GM12878 (cell line): Measurements from ENCODE around the gene SHROOM4. TPM values are rescaled to one million over a fixed set of nuclear protein-coding genes. Genes with fewer than 3 reads are reported as not detected.

Experiments
- ATAC-seq: fragments of 200-7000 bp; cut with Tn5 transposase; 3 replicates; pipeline ENCODE4 v1.9.1; 2020; ENCODE audit warnings: mild to moderate bottlenecking, moderate library complexity
- BruUV-seq: library from RNA; stranded (reverse); fragments of 400-500 nt; replicated peaks from 2 replicates; lab custom pipeline; 2021; lab: Mats Ljungman, UMichigan
- CTCF ChIA-PET: fragments of 300-600 bp; sonication (Branson Sonifier 250); formaldehyde crosslinking; extraction: SDS; loops from one replicate; lab custom pipeline; 2021; ENCODE audit warnings: inconsistent platforms; lab: Yijun Ruan, JAX
- POLR2A ChIA-PET: fragments of 350-600 bp; formaldehyde crosslinking; extraction: SDS; loops from one replicate; lab custom pipeline; 2021; ENCODE audit warnings: inconsistent platforms; lab: Charles Lee
- RAD21 ChIA-PET: fragments of 300-600 bp; sonication (Branson Sonifier 250); formaldehyde crosslinking; loops from one replicate; lab custom pipeline; 2023; ENCODE audit warnings: antibody characterized with exemption; ENCODE audit not compliant: unreplicated experiment; lab: Charles Lee
- SMC1A ChIA-PET: fragments of 300-600 bp; sonication (Branson Sonifier 250); formaldehyde crosslinking; loops from one replicate; lab custom pipeline; 2023; ENCODE audit not compliant: unreplicated experiment, uncharacterized antibody; lab: Charles Lee
- DNase-seq: peaks from one replicate; pipeline ENCODE4 v3.0.0-alpha.2; 2011; ENCODE audit warnings: low read depth, low spot score
- FAIRE-seq: peaks from 3 replicates; lab custom pipeline; 2011; peaks lifted over from hg19 to GRCh38; lab: Jason Lieb, UNC
- H2AFZ ChIP-seq: 2 replicates; pipeline ENCODE4 v1.6.0; 2011; ENCODE audit warnings: low read depth, low read length, control low read depth; ENCODE audit not compliant: control insufficient read depth
- H3K27ac ChIP-seq: 2 replicates; pipeline ENCODE4 v1.5.1; 2011; ENCODE audit warnings: control low read depth; ENCODE audit not compliant: control insufficient read depth, insufficient read depth
- H3K27me3 ChIP-seq, 2 experiments: replicated peaks in 1 of 2; 2 replicates each; pipeline versions ENCODE4 v1.6.0 to v1.6.1; 2011; ENCODE audit warnings: low read length in 1 of 2; ENCODE audit not compliant: control insufficient read depth in 2 of 2, insufficient read depth in 2 of 2
- H3K36me3 ChIP-seq, 2 experiments: 2 replicates each; pipeline ENCODE4 v1.5.1; 2011; ENCODE audit warnings: low read length in 1 of 2; ENCODE audit not compliant: control insufficient read depth in 2 of 2, insufficient read depth in 2 of 2
- H3K4me1 ChIP-seq: 2 replicates; pipeline ENCODE4 v1.6.1; 2011; ENCODE audit warnings: mild to moderate bottlenecking, low read length, moderate library complexity, mixed read lengths; ENCODE audit not compliant: control insufficient read depth, insufficient read depth
- H3K4me2 ChIP-seq: 2 replicates; pipeline ENCODE4 v1.6.0; 2011; ENCODE audit warnings: control low read depth; ENCODE audit not compliant: control insufficient read depth, insufficient read depth
- H3K4me3 ChIP-seq: fragments of 200-600 bp; sonication (generic); 2 replicates; pipeline ENCODE4 v1.5.1; 2016
- H3K79me2 ChIP-seq: 2 replicates; pipeline ENCODE4 v1.6.0; 2011; ENCODE audit warnings: low read length; ENCODE audit not compliant: control insufficient read depth, insufficient read depth
- H3K9ac ChIP-seq: 2 replicates; pipeline ENCODE4 v1.8.0; 2011; ENCODE audit warnings: low read length, control low read depth, mixed read lengths; ENCODE audit not compliant: control insufficient read depth, insufficient read depth
- H3K9me3 ChIP-seq: replicated peaks from 3 replicates; pipeline ENCODE4 v1.5.1; 2011; ENCODE audit warnings: mild to moderate bottlenecking, low read length; ENCODE audit not compliant: control insufficient read depth, insufficient read depth
- H4K20me1 ChIP-seq: 2 replicates; pipeline ENCODE4 v1.6.0; 2011; ENCODE audit not compliant: control insufficient read depth, insufficient read depth
- BACH1 ChIP-seq: fragments of 450-650 bp; IDR thresholded peaks from 2 replicates; pipeline ENCODE4 v1.6.1; 2017; ENCODE audit warnings: mild to moderate bottlenecking, borderline replicate concordance
- CREB1 ChIP-seq: IDR thresholded peaks from 2 replicates; pipeline ENCODE4 v1.6.1; 2012; ENCODE audit warnings: low read depth, mild to moderate bottlenecking, inconsistent platforms
- CREM ChIP-seq: IDR thresholded peaks from 2 replicates; pipeline ENCODE4 v1.6.1; 2014; ENCODE audit warnings: antibody characterized with exemption, low read depth
- EZH2 ChIP-seq: IDR thresholded peaks from 2 replicates; pipeline ENCODE4 v1.6.1; 2012; ENCODE audit warnings: low read depth, mild to moderate bottlenecking, control low read depth, inconsistent platforms, low read length, borderline replicate concordance; ENCODE audit not compliant: control insufficient read depth
- FOS ChIP-seq: IDR thresholded peaks from 3 replicates; pipeline ENCODE4 v1.6.1; 2011; ENCODE audit warnings: borderline replicate concordance; ENCODE audit not compliant: insufficient read length; ENCODE audit errors: extremely low read depth
- IRF4 ChIP-seq: IDR thresholded peaks from 2 replicates; pipeline ENCODE4 v1.6.1; 2011; ENCODE audit warnings: low read depth, low read length
- LARP7 ChIP-seq: fragments of 450-650 bp; IDR thresholded peaks from 2 replicates; pipeline ENCODE4 v1.6.1; 2017; ENCODE audit warnings: mild to moderate bottlenecking
- MEF2A ChIP-seq: IDR thresholded peaks from 2 replicates; pipeline ENCODE4 v1.6.1; 2011; ENCODE audit warnings: low read depth, mild to moderate bottlenecking, low read length, moderate library complexity; ENCODE audit not compliant: insufficient read depth
- MTA2 ChIP-seq: fragments of 450-650 bp; IDR thresholded peaks from 2 replicates; pipeline ENCODE4 v1.6.1; 2016; ENCODE audit warnings: low read depth, mild to moderate bottlenecking, moderate library complexity
- MXI1 ChIP-seq: fragments of 150-350 bp; IDR thresholded peaks from 2 replicates; pipeline ENCODE4 v1.6.1; 2011; ENCODE audit warnings: low read depth, mild to moderate bottlenecking, inconsistent platforms, low read length, improper control_type of control experiment
- NBN ChIP-seq: fragments of 450-650 bp; IDR thresholded peaks from 2 replicates; pipeline ENCODE4 v1.6.1; 2016
- RBBP5 ChIP-seq: fragments of 200-600 bp; sonication (generic); conservative IDR thresholded peaks from 2 replicates; pipeline ENCODE4 v1.6.1; 2016
- RCOR1 ChIP-seq: conservative IDR thresholded peaks from 2 replicates; pipeline ENCODE4 v1.6.1; 2012; ENCODE audit warnings: low read depth, low read length, improper control_type of control experiment
- RFX5 ChIP-seq: IDR thresholded peaks from 2 replicates; pipeline ENCODE4 v1.6.1; 2011; ENCODE audit warnings: low read depth, low read length, improper control_type of control experiment
- SREBF2 ChIP-seq: IDR thresholded peaks from 2 replicates; pipeline ENCODE4 v1.6.1; 2012; ENCODE audit warnings: mild to moderate bottlenecking, low read length
- SRF ChIP-seq, 2 experiments: IDR thresholded peaks; 2 replicates each; pipeline ENCODE4 v1.6.1; 2011; ENCODE audit warnings: low read depth in 2 of 2, low read length in 2 of 2, mild to moderate bottlenecking in 1 of 2, moderate library complexity in 1 of 2
- TBL1XR1 ChIP-seq: IDR thresholded peaks from 2 replicates; pipeline ENCODE4 v1.6.1; 2012; ENCODE audit warnings: low read depth, low read length, improper control_type of control experiment
- TCF3 ChIP-seq: IDR thresholded peaks from 2 replicates; pipeline ENCODE4 v1.6.1; 2012; ENCODE audit warnings: low read depth, mild to moderate bottlenecking, low read length, borderline replicate concordance; ENCODE audit not compliant: insufficient read depth
- ZNF207 ChIP-seq: fragments of 450-650 bp; IDR thresholded peaks from 2 replicates; pipeline ENCODE4 v1.6.1; 2014; ENCODE audit warnings: antibody characterized with exemption, mild to moderate bottlenecking, borderline replicate concordance
- ZNF217 ChIP-seq: fragments of 450-650 bp; IDR thresholded peaks from 2 replicates; pipeline ENCODE4 v1.6.1; 2017; ENCODE audit warnings: antibody characterized with exemption, mild to moderate bottlenecking
- WGBS: methylation state at CpG from one replicate; pipeline ENCODE4 v1.1.6; 2016; ENCODE audit warnings: low lambda C conversion rate; ENCODE audit not compliant: insufficient replicate concordance, insufficient coverage; ENCODE audit errors: missing lambda C conversion rate; 5-methylcytosine and 5-hydroxymethylcytosine counted together
- in situ Hi-C: fragments of 300-500 bp; cut with MboI; formaldehyde crosslinking; loops from 9 replicates; pipeline ENCODE4 v1.14.3; 2018; ENCODE audit warnings: mixed read lengths
- intact Hi-C: fragments of 100-400 bp; cut with micrococcal nuclease; formaldehyde crosslinking; loops from one replicate; pipeline ENCODE4 v1.14.2; 2022; ENCODE audit not compliant: unreplicated experiment
- polyA plus RNA-seq, 11 experiments: library from polyadenylated mRNA; depleted of rRNA in 4 of 11; unstranded in 6 of 11; stranded (reverse) in 5 of 11; fragments of >200 nt; fragmentation: Nextera tagmentation in 4 of 11; fragmentation: Illumina TruSeq in 1 of 11; extraction: Ambion mirVana in 4 of 11; extraction: Trizol in 1 of 11; gene quantifications; 1 replicate in 1 of 11; 2 replicates in 10 of 11; pipeline versions ENCODE4 v1.2.1 to v1.2.3, GENCODE V29; 2011 to 2016; ENCODE audit warnings: inconsistent platforms in 2 of 11, missing spikeins in 2 of 11, low read depth in 1 of 11
- total RNA-seq, 4 experiments: library from RNA; depleted of rRNA in 3 of 4; stranded (reverse); fragments of >200 nt in 3 of 4; fragmentation: Illumina TruSeq in 1 of 4; extraction: Trizol in 1 of 4; gene quantifications; 2 replicates each; pipeline versions ENCODE4 v1.2.1 to v1.2.3, GENCODE V29; 2013 to 2021
- TF ChIP-seq, protein P1 (sequence below): fragments of 450-650 bp; IDR thresholded peaks from 2 replicates; pipeline ENCODE4 v1.6.1; 2017; ENCODE audit warnings: low read depth, mild to moderate bottlenecking, moderate library complexity

The SHROOM4 gene
- total and polyA plus RNA-seq, 10 of the 15 experiments (the other 5 are each of a cell fraction or from before 2014, with no cell fraction given) = 0.01 to 0.03 TPM; not detected in 8

GRCh38 chrX:50643525-50644137, 170.4 kb downstream of the SHROOM4 start:
- 12% methylated on average over 7 of the region's 7 CpGs for WGBS
- Histone ChIP-seq H3K79me2 (no peaks in the 10 kb centered on the region), H4K20me1 (no peaks in the 10 kb centered on the region), H3K36me3 (no peaks in the 10 kb centered on the region), H3K4me3 (no peak overlapping the region), H3K27me3 (no peaks in the 10 kb centered on the region), H3K27ac (no peak overlapping the region), H3K4me1 (no peaks in the 10 kb centered on the region), H3K4me2 (no peak overlapping the region), H2AFZ (no peak overlapping the region), H3K9me3 (no peaks in the 10 kb centered on the region), H3K9ac (no peak overlapping the region)
- TF ChIP-seq ZNF207 (no peak), SRF (IDR thresholded peaks at IDR 0.05; ENCODE audit: low read depth in 2 of 2, low read length in 2 of 2) (no peak), CREB1 (no peak), MXI1 (no peak), RBBP5 (no peak), EZH2 (no peak), IRF4 (no peak), SREBF2 (no peak), FOS (no peak)
- intact Hi-C loops (no loop called here), in situ Hi-C loops (no loop called here)
- ChIA-PET SMC1A (no interaction called here), RAD21 (no interaction called here), CTCF (no interaction called here), POLR2A (no interaction called here)
- ATAC-seq = no peak
- FAIRE-seq = no peak
- BruUV-seq = no TSS peak
- DNase-seq = no peak

- Histone ChIP-seq H3K4me3 (no peak overlapping the region), H3K9me3 (no peaks in the 10 kb centered on the region), H3K79me2 (no peaks in the 10 kb centered on the region), H3K27me3 (no peaks in the 10 kb centered on the region), H3K36me3 (no peaks in the 10 kb centered on the region), H4K20me1 (no peaks in the 10 kb centered on the region), H3K27ac (no peak overlapping the region), H3K4me2 (no peak overlapping the region), H2AFZ (no peak overlapping the region), H3K9ac (no peak overlapping the region), H3K4me1 (no peaks in the 10 kb centered on the region)
- no TSS peak for BruUV-seq
- ATAC-seq (no peak), FAIRE-seq (no peak), DNase-seq (no peak)
- ChIA-PET POLR2A (no interaction called here), RAD21 (no interaction called here), SMC1A (no interaction called here), CTCF (no interaction called here)
- in situ Hi-C loops (no loop called here), intact Hi-C loops (no loop called here)
- 25% methylated on average over 3 of the region's 3 CpGs for WGBS
- TF ChIP-seq RCOR1 (no peak), ZNF217 (no peak), LARP7 (no peak), TCF3 (no peak), BACH1 (no peak), RFX5 (no peak), TBL1XR1 (no peak), CREM (no peak), MEF2A (no peak), MTA2 (no peak), NBN (no peak), SRF (IDR thresholded peaks at IDR 0.05; ENCODE audit: low read depth in 2 of 2, low read length in 2 of 2) (no peak)
- TF ChIP-seq, protein P1, sequence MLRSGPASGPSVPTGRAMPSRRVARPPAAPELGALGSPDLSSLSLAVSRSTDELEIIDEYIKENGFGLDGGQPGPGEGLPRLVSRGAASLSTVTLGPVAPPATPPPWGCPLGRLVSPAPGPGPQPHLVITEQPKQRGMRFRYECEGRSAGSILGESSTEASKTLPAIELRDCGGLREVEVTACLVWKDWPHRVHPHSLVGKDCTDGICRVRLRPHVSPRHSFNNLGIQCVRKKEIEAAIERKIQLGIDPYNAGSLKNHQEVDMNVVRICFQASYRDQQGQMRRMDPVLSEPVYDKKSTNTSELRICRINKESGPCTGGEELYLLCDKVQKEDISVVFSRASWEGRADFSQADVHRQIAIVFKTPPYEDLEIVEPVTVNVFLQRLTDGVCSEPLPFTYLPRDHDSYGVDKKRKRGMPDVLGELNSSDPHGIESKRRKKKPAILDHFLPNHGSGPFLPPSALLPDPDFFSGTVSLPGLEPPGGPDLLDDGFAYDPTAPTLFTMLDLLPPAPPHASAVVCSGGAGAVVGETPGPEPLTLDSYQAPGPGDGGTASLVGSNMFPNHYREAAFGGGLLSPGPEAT = no peak
These were observed 175.9 kb downstream of the SHROOM4 start for GRCh38 chrX:50638123-50638522.
